ENCODE results near the gene INF2.
A peak's percentile ranks its signal among the peaks of the same experiment; 100 is the strongest.

The INF2 gene

GRCh38 chr14:104650057-104650980 lies 39.1 kb upstream of the INF2 start:
- peak; percentile 77 for TF ChIP-seq SPI1 (IDR thresholded peaks at IDR 0.05; ENCODE audit: borderline replicate concordance, low read depth)
- TF ChIP-seq REST (IDR thresholded peaks at IDR 0.05; ENCODE audit: insufficient replicate concordance, low read depth): no peak
- TF ChIP-seq, protein P1, sequence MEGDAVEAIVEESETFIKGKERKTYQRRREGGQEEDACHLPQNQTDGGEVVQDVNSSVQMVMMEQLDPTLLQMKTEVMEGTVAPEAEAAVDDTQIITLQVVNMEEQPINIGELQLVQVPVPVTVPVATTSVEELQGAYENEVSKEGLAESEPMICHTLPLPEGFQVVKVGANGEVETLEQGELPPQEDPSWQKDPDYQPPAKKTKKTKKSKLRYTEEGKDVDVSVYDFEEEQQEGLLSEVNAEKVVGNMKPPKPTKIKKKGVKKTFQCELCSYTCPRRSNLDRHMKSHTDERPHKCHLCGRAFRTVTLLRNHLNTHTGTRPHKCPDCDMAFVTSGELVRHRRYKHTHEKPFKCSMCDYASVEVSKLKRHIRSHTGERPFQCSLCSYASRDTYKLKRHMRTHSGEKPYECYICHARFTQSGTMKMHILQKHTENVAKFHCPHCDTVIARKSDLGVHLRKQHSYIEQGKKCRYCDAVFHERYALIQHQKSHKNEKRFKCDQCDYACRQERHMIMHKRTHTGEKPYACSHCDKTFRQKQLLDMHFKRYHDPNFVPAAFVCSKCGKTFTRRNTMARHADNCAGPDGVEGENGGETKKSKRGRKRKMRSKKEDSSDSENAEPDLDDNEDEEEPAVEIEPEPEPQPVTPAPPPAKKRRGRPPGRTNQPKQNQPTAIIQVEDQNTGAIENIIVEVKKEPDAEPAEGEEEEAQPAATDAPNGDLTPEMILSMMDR (IDR thresholded peaks at IDR 0.05; ENCODE audit: insufficient read depth, low read length): peak; percentile 95
- TF ChIP-seq GABPA (IDR thresholded peaks at IDR 0.05; ENCODE audit: low read depth): no peak
- TF ChIP-seq POLR2AphosphoS5 (IDR thresholded peaks at IDR 0.05; ENCODE audit: low read depth): no peak
- Histone ChIP-seq H3K27ac (replicated peaks) (no peak overlapping the region), H3K27me3 (ENCODE audit: insufficient read depth, poor library complexity, severe bottlenecking) (no peaks in the 10 kb centered on the region), H3K4me3 (replicated peaks; ENCODE audit: insufficient read depth, low read length) (peak overlapping the region; percentile 45)
- peak in 1 of 2 experiments; percentile 31 for DNase-seq (ENCODE audit: low read depth in 1 of 2, low spot score in 1 of 2)

DNA sequence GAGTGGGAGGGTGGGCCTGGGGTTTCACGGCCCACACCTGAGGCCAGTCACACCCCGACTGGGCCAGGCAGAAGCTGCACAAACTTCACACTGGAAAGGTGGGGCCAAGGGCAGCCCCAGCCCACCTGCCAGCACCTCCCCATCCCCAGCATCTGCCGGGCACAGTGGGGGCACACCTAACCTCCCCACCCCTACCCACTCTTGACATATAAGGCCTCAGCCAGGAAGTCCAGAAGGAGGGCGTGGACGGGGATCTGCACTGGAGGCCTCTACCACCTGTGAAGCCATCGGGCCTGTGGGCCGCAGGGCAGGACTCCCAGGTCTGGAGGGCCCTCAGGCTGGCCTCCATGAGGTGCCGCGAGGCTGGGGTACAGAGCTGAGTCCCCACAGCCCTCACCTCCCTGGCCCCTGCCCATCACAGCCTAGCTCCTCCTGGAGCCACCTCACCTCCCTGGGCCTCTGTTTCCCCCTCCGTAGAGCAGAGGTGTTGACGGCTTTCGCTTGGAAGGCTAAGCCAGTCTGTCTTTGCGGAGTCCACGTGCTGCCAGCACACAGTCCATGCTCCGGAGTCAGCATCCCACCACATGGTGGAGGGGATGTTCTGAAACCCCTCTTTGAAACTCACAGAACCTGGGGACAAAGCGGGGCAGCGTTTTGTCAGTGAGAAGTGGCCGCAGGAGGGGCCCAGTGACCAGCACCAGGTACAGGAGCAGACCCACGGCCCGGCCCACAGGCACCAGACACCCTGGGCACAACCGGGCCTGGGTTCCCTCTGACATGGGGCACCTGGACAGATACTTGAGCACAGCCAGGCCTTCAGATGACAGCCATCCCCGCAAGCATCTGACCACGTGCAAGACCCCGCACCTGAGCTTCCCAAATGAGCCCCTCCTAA lies 38.2 kb upstream of the INF2 start:
- no peak for DNase-seq (ENCODE audit: low read depth in 1 of 2, low spot score in 1 of 2)
- TF ChIP-seq POLR2AphosphoS5 (IDR thresholded peaks at IDR 0.05; ENCODE audit: low read depth) (no peak), SPI1 (IDR thresholded peaks at IDR 0.05; ENCODE audit: borderline replicate concordance, low read depth) (no peak), GABPA (IDR thresholded peaks at IDR 0.05; ENCODE audit: low read depth) (no peak), REST (IDR thresholded peaks at IDR 0.05; ENCODE audit: insufficient replicate concordance, low read depth) (no peak)
- TF ChIP-seq, protein P1 (IDR thresholded peaks at IDR 0.05; ENCODE audit: insufficient read depth, low read length): no peak
- Histone ChIP-seq H3K4me3 (replicated peaks; ENCODE audit: insufficient read depth, low read length) (no peak overlapping the region), H3K27me3 (ENCODE audit: insufficient read depth, poor library complexity, severe bottlenecking) (no peaks in the 10 kb centered on the region), H3K27ac (replicated peaks) (no peak overlapping the region)

DNA sequence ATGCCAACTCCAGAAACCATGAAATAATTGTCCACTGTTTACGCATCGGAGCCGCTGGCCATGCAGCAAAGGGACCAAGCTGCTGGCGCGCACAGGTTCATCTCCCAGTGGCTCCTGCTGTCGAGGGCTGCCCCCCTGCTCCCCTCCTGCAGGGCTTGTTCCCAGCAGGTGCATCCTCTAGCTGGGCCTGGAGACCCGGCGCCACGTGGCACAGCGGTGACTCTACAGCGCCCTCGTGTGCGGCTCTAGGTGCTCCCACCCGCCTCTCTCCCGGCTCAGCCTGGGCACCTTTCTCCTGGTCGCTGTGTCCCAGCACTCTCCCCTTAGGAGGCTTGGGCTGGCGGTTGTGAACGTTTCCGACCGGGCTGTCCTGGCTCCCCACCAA lies 37.5 kb upstream of the INF2 start:
- Histone ChIP-seq H3K4me3 (replicated peaks; ENCODE audit: insufficient read depth, low read length) (no peak overlapping the region), H3K27ac (replicated peaks) (no peak overlapping the region), H3K27me3 (ENCODE audit: insufficient read depth, poor library complexity, severe bottlenecking) (no peaks in the 10 kb centered on the region)
- DNase-seq (ENCODE audit: low read depth in 1 of 2, low spot score in 1 of 2): no peak
- no peak for TF ChIP-seq GABPA (IDR thresholded peaks at IDR 0.05; ENCODE audit: low read depth)
- TF ChIP-seq SPI1 (IDR thresholded peaks at IDR 0.05; ENCODE audit: borderline replicate concordance, low read depth): no peak
- TF ChIP-seq REST (IDR thresholded peaks at IDR 0.05; ENCODE audit: insufficient replicate concordance, low read depth): no peak
- TF ChIP-seq, protein P1 (IDR thresholded peaks at IDR 0.05; ENCODE audit: insufficient read depth, low read length): no peak
- TF ChIP-seq POLR2AphosphoS5 (IDR thresholded peaks at IDR 0.05; ENCODE audit: low read depth): no peak
